GM12878 (cell line): ENCODE results near the gene SHANK1. TPM values are rescaled to one million over a fixed set of nuclear protein-coding genes. Genes with fewer than 3 reads are reported as not detected.
A peak's percentile ranks its signal among the peaks of the same experiment; 100 is the strongest.

Experiments
- ATAC-seq: fragments of 200-7000 bp; cut with Tn5 transposase; 3 replicates; pipeline ENCODE4 v1.9.1; 2020; ENCODE audit warnings: mild to moderate bottlenecking, moderate library complexity
- BruUV-seq: library from RNA; stranded (reverse); fragments of 400-500 nt; replicated peaks from 2 replicates; lab custom pipeline; 2021; lab: Mats Ljungman, UMichigan
- CTCF ChIA-PET: fragments of 300-600 bp; sonication (Branson Sonifier 250); formaldehyde crosslinking; extraction: SDS; loops from one replicate; lab custom pipeline; 2021; ENCODE audit warnings: inconsistent platforms; lab: Yijun Ruan, JAX
- POLR2A ChIA-PET: fragments of 350-600 bp; formaldehyde crosslinking; extraction: SDS; loops from one replicate; lab custom pipeline; 2021; ENCODE audit warnings: inconsistent platforms; lab: Charles Lee
- RAD21 ChIA-PET: fragments of 300-600 bp; sonication (Branson Sonifier 250); formaldehyde crosslinking; loops from one replicate; lab custom pipeline; 2023; ENCODE audit warnings: antibody characterized with exemption; ENCODE audit not compliant: unreplicated experiment; lab: Charles Lee
- SMC1A ChIA-PET: fragments of 300-600 bp; sonication (Branson Sonifier 250); formaldehyde crosslinking; loops from one replicate; lab custom pipeline; 2023; ENCODE audit not compliant: unreplicated experiment, uncharacterized antibody; lab: Charles Lee
- DNase-seq: peaks from one replicate; pipeline ENCODE4 v3.0.0-alpha.2; 2011; ENCODE audit warnings: low read depth, low spot score
- FAIRE-seq: peaks from 3 replicates; lab custom pipeline; 2011; peaks lifted over from hg19 to GRCh38; lab: Jason Lieb, UNC
- H2AFZ ChIP-seq: 2 replicates; pipeline ENCODE4 v1.6.0; 2011; ENCODE audit warnings: low read depth, low read length, control low read depth; ENCODE audit not compliant: control insufficient read depth
- H3K27ac ChIP-seq: 2 replicates; pipeline ENCODE4 v1.5.1; 2011; ENCODE audit warnings: control low read depth; ENCODE audit not compliant: control insufficient read depth, insufficient read depth
- H3K27me3 ChIP-seq, 2 experiments: replicated peaks in 1 of 2; 2 replicates each; pipeline versions ENCODE4 v1.6.0 to v1.6.1; 2011; ENCODE audit warnings: low read length in 1 of 2; ENCODE audit not compliant: control insufficient read depth in 2 of 2, insufficient read depth in 2 of 2
- H3K36me3 ChIP-seq, 2 experiments: 2 replicates each; pipeline ENCODE4 v1.5.1; 2011; ENCODE audit warnings: low read length in 1 of 2; ENCODE audit not compliant: control insufficient read depth in 2 of 2, insufficient read depth in 2 of 2
- H3K4me1 ChIP-seq: 2 replicates; pipeline ENCODE4 v1.6.1; 2011; ENCODE audit warnings: mild to moderate bottlenecking, low read length, moderate library complexity, mixed read lengths; ENCODE audit not compliant: control insufficient read depth, insufficient read depth
- H3K4me2 ChIP-seq: 2 replicates; pipeline ENCODE4 v1.6.0; 2011; ENCODE audit warnings: control low read depth; ENCODE audit not compliant: control insufficient read depth, insufficient read depth
- H3K4me3 ChIP-seq: fragments of 200-600 bp; sonication (generic); 2 replicates; pipeline ENCODE4 v1.5.1; 2016
- H3K79me2 ChIP-seq: 2 replicates; pipeline ENCODE4 v1.6.0; 2011; ENCODE audit warnings: low read length; ENCODE audit not compliant: control insufficient read depth, insufficient read depth
- H3K9ac ChIP-seq: 2 replicates; pipeline ENCODE4 v1.8.0; 2011; ENCODE audit warnings: low read length, control low read depth, mixed read lengths; ENCODE audit not compliant: control insufficient read depth, insufficient read depth
- H3K9me3 ChIP-seq: replicated peaks from 3 replicates; pipeline ENCODE4 v1.5.1; 2011; ENCODE audit warnings: mild to moderate bottlenecking, low read length; ENCODE audit not compliant: control insufficient read depth, insufficient read depth
- H4K20me1 ChIP-seq: 2 replicates; pipeline ENCODE4 v1.6.0; 2011; ENCODE audit not compliant: control insufficient read depth, insufficient read depth
- CREM ChIP-seq: IDR thresholded peaks from 2 replicates; pipeline ENCODE4 v1.6.1; 2014; ENCODE audit warnings: antibody characterized with exemption, low read depth
- EP300 ChIP-seq, 2 experiments: fragments of 150-350 bp in 1 of 2; IDR thresholded peaks; 2 replicates each; pipeline ENCODE4 v1.6.1; 2011 to 2012; ENCODE audit warnings: low read depth in 2 of 2, low read length in 2 of 2, borderline replicate concordance in 1 of 2, improper control_type of control experiment in 1 of 2, inconsistent platforms in 1 of 2; ENCODE audit not compliant: control insufficient read depth in 1 of 2
- FOS ChIP-seq: IDR thresholded peaks from 3 replicates; pipeline ENCODE4 v1.6.1; 2011; ENCODE audit warnings: borderline replicate concordance; ENCODE audit not compliant: insufficient read length; ENCODE audit errors: extremely low read depth
- HCFC1 ChIP-seq: fragments of 150-350 bp; IDR thresholded peaks from 2 replicates; pipeline ENCODE4 v1.6.1; 2014; ENCODE audit warnings: low read length
- MEF2A ChIP-seq: IDR thresholded peaks from 2 replicates; pipeline ENCODE4 v1.6.1; 2011; ENCODE audit warnings: low read depth, mild to moderate bottlenecking, low read length, moderate library complexity; ENCODE audit not compliant: insufficient read depth
- NFYB ChIP-seq: IDR thresholded peaks from 2 replicates; pipeline ENCODE4 v1.6.1; 2011; ENCODE audit warnings: low read depth, mild to moderate bottlenecking, low read length, improper control_type of control experiment, moderate library complexity; ENCODE audit not compliant: insufficient read depth
- RAD51 ChIP-seq: fragments of 450-650 bp; IDR thresholded peaks from 2 replicates; pipeline ENCODE4 v1.6.1; 2016; ENCODE audit warnings: moderate library complexity, mild to moderate bottlenecking, inconsistent platforms
- SIX5 ChIP-seq: IDR thresholded peaks from 2 replicates; pipeline ENCODE4 v1.6.1; 2011; ENCODE audit warnings: mild to moderate bottlenecking, low read depth, low read length, moderate library complexity; ENCODE audit not compliant: severe bottlenecking
- TBL1XR1 ChIP-seq: IDR thresholded peaks from 2 replicates; pipeline ENCODE4 v1.6.1; 2012; ENCODE audit warnings: low read depth, low read length, improper control_type of control experiment
- TCF7 ChIP-seq: IDR thresholded peaks from 2 replicates; pipeline ENCODE4 v1.6.1; 2014; ENCODE audit warnings: antibody characterized with exemption, borderline replicate concordance
- USF1 ChIP-seq: IDR thresholded peaks from 2 replicates; pipeline ENCODE4 v1.6.1; 2011; ENCODE audit warnings: borderline replicate concordance, low read depth, mild to moderate bottlenecking, moderate library complexity, mixed read lengths, low read length; ENCODE audit not compliant: insufficient read depth; ENCODE audit errors: extremely low read length
- YY1 ChIP-seq: IDR thresholded peaks from 2 replicates; pipeline ENCODE4 v1.6.1; 2011; ENCODE audit warnings: low read depth, mild to moderate bottlenecking, low read length
- ZBTB11 ChIP-seq: fragments of 450-650 bp; formaldehyde crosslinking; IDR thresholded peaks from 2 replicates; pipeline ENCODE4 v1.5.0; 2022; ENCODE audit warnings: mild to moderate bottlenecking, missing genetic modification characterization
- WGBS: methylation state at CpG from one replicate; pipeline ENCODE4 v1.1.6; 2016; ENCODE audit warnings: low lambda C conversion rate; ENCODE audit not compliant: insufficient replicate concordance, insufficient coverage; ENCODE audit errors: missing lambda C conversion rate; 5-methylcytosine and 5-hydroxymethylcytosine counted together
- in situ Hi-C: fragments of 300-500 bp; cut with MboI; formaldehyde crosslinking; loops from 9 replicates; pipeline ENCODE4 v1.14.3; 2018; ENCODE audit warnings: mixed read lengths
- intact Hi-C: fragments of 100-400 bp; cut with micrococcal nuclease; formaldehyde crosslinking; loops from one replicate; pipeline ENCODE4 v1.14.2; 2022; ENCODE audit not compliant: unreplicated experiment
- polyA plus RNA-seq, 11 experiments: library from polyadenylated mRNA; depleted of rRNA in 4 of 11; unstranded in 6 of 11; stranded (reverse) in 5 of 11; fragments of >200 nt; fragmentation: Nextera tagmentation in 4 of 11; fragmentation: Illumina TruSeq in 1 of 11; extraction: Ambion mirVana in 4 of 11; extraction: Trizol in 1 of 11; gene quantifications; 1 replicate in 1 of 11; 2 replicates in 10 of 11; pipeline versions ENCODE4 v1.2.1 to v1.2.3, GENCODE V29; 2011 to 2016; ENCODE audit warnings: inconsistent platforms in 2 of 11, missing spikeins in 2 of 11, low read depth in 1 of 11
- total RNA-seq, 4 experiments: library from RNA; depleted of rRNA in 3 of 4; stranded (reverse); fragments of >200 nt in 3 of 4; fragmentation: Illumina TruSeq in 1 of 4; extraction: Trizol in 1 of 4; gene quantifications; 2 replicates each; pipeline versions ENCODE4 v1.2.1 to v1.2.3, GENCODE V29; 2013 to 2021
- TF ChIP-seq, protein P1 (sequence below): IDR thresholded peaks from 2 replicates; pipeline ENCODE4 v1.6.1; 2012; ENCODE audit warnings: mild to moderate bottlenecking, low read depth, low read length
- TF ChIP-seq, protein P2 (sequence below): IDR thresholded peaks from 2 replicates; pipeline ENCODE4 v1.6.1; 2011; ENCODE audit warnings: low read depth, low read length, improper control_type of control experiment, borderline replicate concordance

Gene SHANK1
- total and polyA plus RNA-seq, 10 of the 15 experiments (the other 5 are each of a cell fraction or from before 2014, with no cell fraction given), result not detected

DNA sequence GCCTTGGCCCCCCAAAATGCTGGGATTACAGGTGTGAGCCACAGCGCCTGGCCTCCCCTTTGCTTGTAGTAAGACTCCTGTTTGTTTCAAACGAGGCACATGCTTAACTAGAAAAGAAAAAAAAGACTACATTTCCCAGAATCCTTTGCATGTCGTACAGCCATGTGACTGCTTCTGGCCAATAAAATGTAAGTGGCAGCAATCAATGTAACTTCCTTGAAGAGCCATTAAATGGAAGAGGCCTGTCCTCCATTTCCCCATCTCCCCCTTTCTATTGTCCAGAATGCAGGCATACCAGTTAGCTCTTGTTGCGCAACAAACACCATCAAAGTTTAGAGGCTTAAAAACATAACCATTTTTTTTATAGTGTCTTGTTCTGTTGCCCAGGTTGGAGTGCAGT is 40.3 kb upstream of the SHANK1 start:
- Histone ChIP-seq H3K9me3 (no peaks in the 10 kb centered on the region; the same call in 2 of the 3 replicates), H3K4me2 (no peak overlapping the region), H3K9ac (no peak overlapping the region), H4K20me1 (no peaks in the 10 kb centered on the region), H3K27me3 (peaks cover 0 to under 1% of the 10 kb centered on the region in 2 experiments; a peak in 1 of 4 replicates), H3K79me2 (no peaks in the 10 kb centered on the region), H3K27ac (no peak overlapping the region), H3K4me1 (no peaks in the 10 kb centered on the region), H3K36me3 (no peaks in the 10 kb centered on the region), H3K4me3 (no peak overlapping the region), H2AFZ (peak overlapping the region; percentile 44; the same call in 1 of the 2 replicates)
- SMC1A ChIA-PET, result no interaction called here
- 38% methylated on average over 4 of the region's 4 CpGs for WGBS
- FAIRE-seq, result no peak
- POLR2A ChIA-PET, result no interaction called here
- BruUV-seq, result no TSS peak
- no peak for DNase-seq
- in situ Hi-C loops (no loop called here), intact Hi-C loops (no loop called here)
- RAD21 ChIA-PET, result no interaction called here
- CTCF ChIA-PET, result no interaction called here
- ATAC-seq, result no peak
- peak; percentile 58 for TF ChIP-seq HCFC1
- no peak for TF ChIP-seq ZBTB11 (CRISPR knock-in tag)
- TF ChIP-seq, protein P1, sequence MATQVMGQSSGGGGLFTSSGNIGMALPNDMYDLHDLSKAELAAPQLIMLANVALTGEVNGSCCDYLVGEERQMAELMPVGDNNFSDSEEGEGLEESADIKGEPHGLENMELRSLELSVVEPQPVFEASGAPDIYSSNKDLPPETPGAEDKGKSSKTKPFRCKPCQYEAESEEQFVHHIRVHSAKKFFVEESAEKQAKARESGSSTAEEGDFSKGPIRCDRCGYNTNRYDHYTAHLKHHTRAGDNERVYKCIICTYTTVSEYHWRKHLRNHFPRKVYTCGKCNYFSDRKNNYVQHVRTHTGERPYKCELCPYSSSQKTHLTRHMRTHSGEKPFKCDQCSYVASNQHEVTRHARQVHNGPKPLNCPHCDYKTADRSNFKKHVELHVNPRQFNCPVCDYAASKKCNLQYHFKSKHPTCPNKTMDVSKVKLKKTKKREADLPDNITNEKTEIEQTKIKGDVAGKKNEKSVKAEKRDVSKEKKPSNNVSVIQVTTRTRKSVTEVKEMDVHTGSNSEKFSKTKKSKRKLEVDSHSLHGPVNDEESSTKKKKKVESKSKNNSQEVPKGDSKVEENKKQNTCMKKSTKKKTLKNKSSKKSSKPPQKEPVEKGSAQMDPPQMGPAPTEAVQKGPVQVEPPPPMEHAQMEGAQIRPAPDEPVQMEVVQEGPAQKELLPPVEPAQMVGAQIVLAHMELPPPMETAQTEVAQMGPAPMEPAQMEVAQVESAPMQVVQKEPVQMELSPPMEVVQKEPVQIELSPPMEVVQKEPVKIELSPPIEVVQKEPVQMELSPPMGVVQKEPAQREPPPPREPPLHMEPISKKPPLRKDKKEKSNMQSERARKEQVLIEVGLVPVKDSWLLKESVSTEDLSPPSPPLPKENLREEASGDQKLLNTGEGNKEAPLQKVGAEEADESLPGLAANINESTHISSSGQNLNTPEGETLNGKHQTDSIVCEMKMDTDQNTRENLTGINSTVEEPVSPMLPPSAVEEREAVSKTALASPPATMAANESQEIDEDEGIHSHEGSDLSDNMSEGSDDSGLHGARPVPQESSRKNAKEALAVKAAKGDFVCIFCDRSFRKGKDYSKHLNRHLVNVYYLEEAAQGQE, result no peak
- no peak for TF ChIP-seq TBL1XR1
- peak; percentile 69 for TF ChIP-seq YY1
- TF ChIP-seq CREM, result no peak
- peak; percentile 97 for TF ChIP-seq NFYB
- no peak for TF ChIP-seq TCF7
- TF ChIP-seq MEF2A, result no peak
- peak; percentile 40; the same call in 1 of the 2 replicates for TF ChIP-seq RAD51
- TF ChIP-seq USF1, result peak; percentile 53
- TF ChIP-seq SIX5, result peak; percentile 66
- TF ChIP-seq, protein P2, sequence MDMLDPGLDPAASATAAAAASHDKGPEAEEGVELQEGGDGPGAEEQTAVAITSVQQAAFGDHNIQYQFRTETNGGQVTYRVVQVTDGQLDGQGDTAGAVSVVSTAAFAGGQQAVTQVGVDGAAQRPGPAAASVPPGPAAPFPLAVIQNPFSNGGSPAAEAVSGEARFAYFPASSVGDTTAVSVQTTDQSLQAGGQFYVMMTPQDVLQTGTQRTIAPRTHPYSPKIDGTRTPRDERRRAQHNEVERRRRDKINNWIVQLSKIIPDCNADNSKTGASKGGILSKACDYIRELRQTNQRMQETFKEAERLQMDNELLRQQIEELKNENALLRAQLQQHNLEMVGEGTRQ, result peak; percentile 37; the same call in 1 of the 2 replicates
- TF ChIP-seq FOS, result peak; percentile 6
- TF ChIP-seq EP300 (IDR thresholded peaks at IDR 0.05; ENCODE audit: borderline replicate concordance in 1 of 2, control insufficient read depth in 1 of 2, low read depth in 2 of 2, low read length in 2 of 2), result no peak
